HepG2 (cell line): Measurements from ENCODE around the gene WDR83. TPM values are rescaled to one million over a fixed set of nuclear protein-coding genes. Genes with fewer than 3 reads are reported as not detected.
A peak's percentile ranks its signal among the peaks of the same experiment; 100 is the strongest.

Source experiments
- CAMTA2 ChIP-seq: sonication (generic); formaldehyde crosslinking; IDR thresholded peaks from 2 replicates; pipeline ENCODE4 v1.4.0; 2020; ENCODE audit warnings: mild to moderate bottlenecking, missing genetic modification reagents, borderline replicate concordance
- FOXJ3 ChIP-seq: sonication (generic); formaldehyde crosslinking; IDR thresholded peaks from 2 replicates; pipeline ENCODE4 v1.4.0; 2020; ENCODE audit warnings: missing genetic modification reagents, mild to moderate bottlenecking, borderline replicate concordance
- HDAC2 ChIP-seq: sonication (generic); formaldehyde crosslinking; IDR thresholded peaks from 2 replicates; pipeline ENCODE4 v1.4.0; 2020; ENCODE audit warnings: missing genetic modification reagents
- KLF12 ChIP-seq: sonication (generic); formaldehyde crosslinking; IDR thresholded peaks from 2 replicates; pipeline ENCODE4 v1.4.0; 2020; ENCODE audit warnings: missing genetic modification reagents, borderline replicate concordance
- SALL1 ChIP-seq: sonication (generic); formaldehyde crosslinking; IDR thresholded peaks from 2 replicates; pipeline ENCODE4 v1.8.0; 2022; ENCODE audit warnings: mild to moderate bottlenecking, missing genetic modification reagents
- SOX6 ChIP-seq, 2 experiments: fragments of 450-650 bp in 1 of 2; sonication (generic) in 1 of 2; formaldehyde crosslinking in 1 of 2; IDR thresholded peaks; 2 replicates each; pipeline versions ENCODE4 v1.4.0 to v1.6.1; 2017 to 2020; ENCODE audit warnings: antibody characterized with exemption in 1 of 2, mild to moderate bottlenecking in 1 of 2, missing genetic modification reagents in 1 of 2
- YY1 ChIP-seq: IDR thresholded peaks from 2 replicates; pipeline ENCODE4 v1.6.1; 2011; ENCODE audit warnings: low read length, low read depth, moderate library complexity, mild to moderate bottlenecking; ENCODE audit not compliant: insufficient read depth, insufficient replicate concordance
- ZKSCAN8 ChIP-seq: IDR thresholded peaks from 2 replicates; pipeline ENCODE4 v1.6.1; 2016; ENCODE audit warnings: borderline replicate concordance, missing genetic modification reagents, missing compliant biosample characterization
- ZNF207 ChIP-seq: fragments of 450-650 bp; IDR thresholded peaks from 2 replicates; pipeline ENCODE4 v1.6.1; 2016; ENCODE audit warnings: antibody characterized with exemption, borderline replicate concordance
- ZNF432 ChIP-seq: sonication (generic); formaldehyde crosslinking; IDR thresholded peaks from 2 replicates; pipeline ENCODE4 v1.5.0; 2020; ENCODE audit warnings: missing genetic modification reagents, mild to moderate bottlenecking, borderline replicate concordance
- ZNF567 ChIP-seq: sonication (generic); formaldehyde crosslinking; IDR thresholded peaks from 2 replicates; pipeline ENCODE4 v1.8.1; 2023; ENCODE audit warnings: mild to moderate bottlenecking, missing genetic modification reagents, borderline replicate concordance
- ZNF761 ChIP-seq: sonication (generic); formaldehyde crosslinking; conservative IDR thresholded peaks from 2 replicates; pipeline ENCODE4 v1.4.0; 2020; ENCODE audit warnings: mild to moderate bottlenecking, missing genetic modification reagents
- ZNF790 ChIP-seq: sonication (generic); formaldehyde crosslinking; IDR thresholded peaks from 2 replicates; pipeline ENCODE4 v1.8.0; 2022; ENCODE audit warnings: missing genetic modification reagents, mild to moderate bottlenecking, borderline replicate concordance
- ZNF792 ChIP-seq: IDR thresholded peaks from 2 replicates; pipeline ENCODE4 v1.6.1; 2016
- ZNF878 ChIP-seq: sonication (generic); formaldehyde crosslinking; IDR thresholded peaks from 2 replicates; pipeline ENCODE4 v1.8.1; 2023; ENCODE audit warnings: mild to moderate bottlenecking, missing genetic modification reagents, moderate library complexity
- polyA plus RNA-seq, 8 experiments: library from polyadenylated mRNA; depleted of rRNA in 3 of 8; stranded (reverse) in 7 of 8; unstranded in 1 of 8; fragments of >200 nt; fragmentation: Illumina TruSeq in 4 of 8; extraction: Trizol in 4 of 8; gene quantifications; 2 replicates each; pipeline versions ENCODE4 v1.2.1 to v1.2.3, GENCODE V29; 2011 to 2016; ENCODE audit warnings: low read depth in 4 of 8, missing spikeins in 1 of 8, mixed read lengths in 1 of 8; ENCODE audit not compliant: insufficient read depth in 1 of 8
- total RNA-seq, 5 experiments: library from RNA; depleted of rRNA; stranded (reverse); fragments of >200 nt; fragmentation: Illumina TruSeq; extraction: Trizol; gene quantifications; 2 replicates each; pipeline ENCODE4 v1.2.3, GENCODE V29; 2016; ENCODE audit warnings: low read depth in 1 of 5
- TF ChIP-seq, protein P1 (sequence below): sonication (generic); formaldehyde crosslinking; IDR thresholded peaks from 2 replicates; pipeline ENCODE4 v1.8.0; 2022; ENCODE audit warnings: mild to moderate bottlenecking, missing genetic modification reagents, moderate library complexity
- TF ChIP-seq, protein P2 (sequence below): IDR thresholded peaks from 2 replicates; pipeline ENCODE4 v1.6.1; 2016
- TF ChIP-seq, protein P3 (sequence below): IDR thresholded peaks from 2 replicates; pipeline ENCODE4 v1.4.0; 2020; ENCODE audit warnings: mild to moderate bottlenecking, missing genetic modification reagents
- TF ChIP-seq, protein P4 (sequence below): sonication (generic); formaldehyde crosslinking; IDR thresholded peaks from 2 replicates; pipeline ENCODE4 v1.5.0; 2020; ENCODE audit warnings: missing genetic modification reagents, mild to moderate bottlenecking, borderline replicate concordance
- TF ChIP-seq, protein P5 (sequence below): sonication (generic); formaldehyde crosslinking; conservative IDR thresholded peaks from 2 replicates; pipeline ENCODE4 v1.8.0; 2022; ENCODE audit warnings: low read depth, missing genetic modification reagents

The WDR83 gene
- total and polyA plus RNA-seq, 2 of the 13 experiments (the other 11 are each of a cell fraction or from before 2014, with no cell fraction given) = 4.5 to 10.7 TPM

DNA sequence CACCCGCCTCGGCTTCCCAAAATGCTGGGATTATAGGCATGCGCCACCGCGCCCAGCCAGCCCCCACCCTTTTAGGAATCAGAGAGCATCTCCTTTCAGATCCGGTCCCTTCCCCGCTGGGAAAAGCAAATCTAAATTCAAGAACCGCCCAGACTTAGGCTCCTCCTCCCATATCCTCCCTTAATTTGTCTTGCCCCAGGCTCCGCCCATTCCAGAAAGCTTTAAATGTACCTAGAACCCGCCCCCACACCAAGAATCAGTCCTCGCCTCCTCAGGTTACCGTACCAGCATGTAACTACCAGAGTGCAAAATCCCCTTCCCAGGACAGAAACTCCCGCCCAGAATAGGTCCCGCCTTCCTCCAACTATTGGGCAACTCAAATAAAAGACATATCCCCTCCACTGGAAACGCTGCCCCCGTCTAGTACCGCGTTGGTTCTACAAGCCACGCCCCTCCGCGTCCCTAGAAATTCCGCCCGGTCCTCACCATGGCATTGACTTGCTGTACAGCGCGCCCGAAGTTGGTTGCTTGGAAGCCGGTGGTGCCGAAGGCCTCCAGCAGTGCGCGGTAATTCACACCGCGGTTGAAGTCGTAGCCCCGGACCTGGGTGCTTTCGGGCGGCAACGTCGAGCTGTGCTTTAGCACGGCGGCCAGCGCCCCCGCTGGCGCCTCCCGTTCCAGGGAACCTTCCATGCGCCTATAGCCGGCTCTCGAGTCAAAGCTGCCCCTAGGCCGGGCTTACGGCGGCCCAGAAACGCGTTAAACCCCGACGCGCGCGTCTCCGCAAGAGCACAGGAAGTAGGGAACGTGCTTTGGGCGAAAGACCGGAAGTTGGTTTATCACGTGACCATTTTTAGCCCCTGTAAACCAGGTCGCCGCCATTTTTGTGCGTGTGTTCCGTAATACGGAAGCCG is 14.7 kb downstream of the WDR83 start, which contains the start of gene DHPS (continued):
- no peak for TF ChIP-seq SOX6 (IDR thresholded peaks at IDR 0.05)
- peak; percentile 68 for TF ChIP-seq SOX6 (CRISPR knock-in tag; IDR thresholded peaks at IDR 0.05)
- TF ChIP-seq YY1 = peak; percentile 96
- no peak for TF ChIP-seq CAMTA2
- peak; percentile 50; the same call in 1 of the 2 replicates for TF ChIP-seq HDAC2 (CRISPR knock-in tag)
- TF ChIP-seq, protein P1, sequence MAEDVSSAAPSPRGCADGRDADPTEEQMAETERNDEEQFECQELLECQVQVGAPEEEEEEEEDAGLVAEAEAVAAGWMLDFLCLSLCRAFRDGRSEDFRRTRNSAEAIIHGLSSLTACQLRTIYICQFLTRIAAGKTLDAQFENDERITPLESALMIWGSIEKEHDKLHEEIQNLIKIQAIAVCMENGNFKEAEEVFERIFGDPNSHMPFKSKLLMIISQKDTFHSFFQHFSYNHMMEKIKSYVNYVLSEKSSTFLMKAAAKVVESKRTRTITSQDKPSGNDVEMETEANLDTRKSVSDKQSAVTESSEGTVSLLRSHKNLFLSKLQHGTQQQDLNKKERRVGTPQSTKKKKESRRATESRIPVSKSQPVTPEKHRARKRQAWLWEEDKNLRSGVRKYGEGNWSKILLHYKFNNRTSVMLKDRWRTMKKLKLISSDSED (CRISPR knock-in tag) = peak; percentile 39; the same call in 1 of the 2 replicates
- TF ChIP-seq KLF12 (CRISPR knock-in tag) = 0 out of 2 replicates have a peak, but pooled peaks have one; percentile 39
- TF ChIP-seq, protein P2, sequence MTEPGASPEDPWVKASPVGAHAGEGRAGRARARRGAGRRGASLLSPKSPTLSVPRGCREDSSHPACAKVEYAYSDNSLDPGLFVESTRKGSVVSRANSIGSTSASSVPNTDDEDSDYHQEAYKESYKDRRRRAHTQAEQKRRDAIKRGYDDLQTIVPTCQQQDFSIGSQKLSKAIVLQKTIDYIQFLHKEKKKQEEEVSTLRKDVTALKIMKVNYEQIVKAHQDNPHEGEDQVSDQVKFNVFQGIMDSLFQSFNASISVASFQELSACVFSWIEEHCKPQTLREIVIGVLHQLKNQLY (CRISPR knock-in tag) = no peak
- TF ChIP-seq ZNF567 = no peak
- TF ChIP-seq SALL1 (CRISPR knock-in tag) = no peak; the same call in none of the 2 replicates
- no peak for TF ChIP-seq ZKSCAN8 (CRISPR knock-in tag)
- TF ChIP-seq, protein P3, sequence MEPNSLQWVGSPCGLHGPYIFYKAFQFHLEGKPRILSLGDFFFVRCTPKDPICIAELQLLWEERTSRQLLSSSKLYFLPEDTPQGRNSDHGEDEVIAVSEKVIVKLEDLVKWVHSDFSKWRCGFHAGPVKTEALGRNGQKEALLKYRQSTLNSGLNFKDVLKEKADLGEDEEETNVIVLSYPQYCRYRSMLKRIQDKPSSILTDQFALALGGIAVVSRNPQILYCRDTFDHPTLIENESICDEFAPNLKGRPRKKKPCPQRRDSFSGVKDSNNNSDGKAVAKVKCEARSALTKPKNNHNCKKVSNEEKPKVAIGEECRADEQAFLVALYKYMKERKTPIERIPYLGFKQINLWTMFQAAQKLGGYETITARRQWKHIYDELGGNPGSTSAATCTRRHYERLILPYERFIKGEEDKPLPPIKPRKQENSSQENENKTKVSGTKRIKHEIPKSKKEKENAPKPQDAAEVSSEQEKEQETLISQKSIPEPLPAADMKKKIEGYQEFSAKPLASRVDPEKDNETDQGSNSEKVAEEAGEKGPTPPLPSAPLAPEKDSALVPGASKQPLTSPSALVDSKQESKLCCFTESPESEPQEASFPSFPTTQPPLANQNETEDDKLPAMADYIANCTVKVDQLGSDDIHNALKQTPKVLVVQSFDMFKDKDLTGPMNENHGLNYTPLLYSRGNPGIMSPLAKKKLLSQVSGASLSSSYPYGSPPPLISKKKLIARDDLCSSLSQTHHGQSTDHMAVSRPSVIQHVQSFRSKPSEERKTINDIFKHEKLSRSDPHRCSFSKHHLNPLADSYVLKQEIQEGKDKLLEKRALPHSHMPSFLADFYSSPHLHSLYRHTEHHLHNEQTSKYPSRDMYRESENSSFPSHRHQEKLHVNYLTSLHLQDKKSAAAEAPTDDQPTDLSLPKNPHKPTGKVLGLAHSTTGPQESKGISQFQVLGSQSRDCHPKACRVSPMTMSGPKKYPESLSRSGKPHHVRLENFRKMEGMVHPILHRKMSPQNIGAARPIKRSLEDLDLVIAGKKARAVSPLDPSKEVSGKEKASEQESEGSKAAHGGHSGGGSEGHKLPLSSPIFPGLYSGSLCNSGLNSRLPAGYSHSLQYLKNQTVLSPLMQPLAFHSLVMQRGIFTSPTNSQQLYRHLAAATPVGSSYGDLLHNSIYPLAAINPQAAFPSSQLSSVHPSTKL = no peak; the same call in 1 of the 2 replicates
- TF ChIP-seq ZNF790 (CRISPR knock-in tag) = 0 out of 2 replicates have a peak, but pooled peaks have one; percentile 68
- TF ChIP-seq, protein P4, sequence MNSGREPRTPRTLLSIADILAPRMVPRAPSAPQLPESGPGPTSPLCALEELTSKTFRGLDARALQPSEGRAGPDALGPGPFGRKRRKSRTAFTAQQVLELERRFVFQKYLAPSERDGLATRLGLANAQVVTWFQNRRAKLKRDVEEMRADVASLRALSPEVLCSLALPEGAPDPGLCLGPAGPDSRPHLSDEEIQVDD (CRISPR knock-in tag) = no peak
- peak; percentile 67; the same call in 1 of the 2 replicates for TF ChIP-seq ZNF792 (CRISPR knock-in tag)
- no peak for TF ChIP-seq ZNF432
- TF ChIP-seq ZNF761 (CRISPR knock-in tag) = no peak; the same call in 1 of the 2 replicates
- no peak; the same call in 1 of the 2 replicates for TF ChIP-seq ZNF878 (CRISPR knock-in tag)
- no peak for TF ChIP-seq ZNF207
- TF ChIP-seq, protein P5, sequence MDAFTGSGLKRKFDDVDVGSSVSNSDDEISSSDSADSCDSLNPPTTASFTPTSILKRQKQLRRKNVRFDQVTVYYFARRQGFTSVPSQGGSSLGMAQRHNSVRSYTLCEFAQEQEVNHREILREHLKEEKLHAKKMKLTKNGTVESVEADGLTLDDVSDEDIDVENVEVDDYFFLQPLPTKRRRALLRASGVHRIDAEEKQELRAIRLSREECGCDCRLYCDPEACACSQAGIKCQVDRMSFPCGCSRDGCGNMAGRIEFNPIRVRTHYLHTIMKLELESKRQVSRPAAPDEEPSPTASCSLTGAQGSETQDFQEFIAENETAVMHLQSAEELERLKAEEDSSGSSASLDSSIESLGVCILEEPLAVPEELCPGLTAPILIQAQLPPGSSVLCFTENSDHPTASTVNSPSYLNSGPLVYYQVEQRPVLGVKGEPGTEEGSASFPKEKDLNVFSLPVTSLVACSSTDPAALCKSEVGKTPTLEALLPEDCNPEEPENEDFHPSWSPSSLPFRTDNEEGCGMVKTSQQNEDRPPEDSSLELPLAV (CRISPR knock-in tag) = no peak
- no peak for TF ChIP-seq FOXJ3 (CRISPR knock-in tag)
